WI38 (cell line): ENCODE measurements around the gene EXOC4.
A peak's percentile ranks its signal among the peaks of the same experiment; 100 is the strongest.

Experiments
- H3K4me3 ChIP-seq: 2 replicates; pipeline ENCODE4 v1.5.1; 2011; ENCODE audit warnings: low read depth, mild to moderate bottlenecking, control low read depth, low read length
- TF ChIP-seq, protein P1 (sequence below): IDR thresholded peaks from 2 replicates; pipeline ENCODE4 v1.5.1; 2012; ENCODE audit warnings: low read depth, mild to moderate bottlenecking, control low read depth, low read length

Gene EXOC4

DNA sequence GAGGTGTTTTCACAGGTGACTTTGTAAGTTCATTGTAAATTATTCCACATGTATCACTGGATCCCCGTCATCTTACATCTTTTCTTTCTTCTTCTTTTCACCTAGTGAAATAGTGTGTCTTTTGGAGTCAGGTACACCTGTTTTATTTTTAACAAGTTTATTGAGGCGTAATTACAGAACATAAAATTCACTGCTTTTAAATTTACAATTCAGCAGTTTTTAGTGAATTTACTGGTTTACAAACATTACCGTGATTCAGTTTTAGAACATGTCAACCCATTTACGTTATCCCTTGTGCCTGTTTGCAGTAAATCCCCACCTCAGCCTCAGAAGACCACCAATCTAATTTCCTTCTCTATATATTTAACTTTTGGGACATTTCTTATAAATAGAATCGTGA is 256.9 kb downstream of the EXOC4 start:
- TF ChIP-seq, protein P1, sequence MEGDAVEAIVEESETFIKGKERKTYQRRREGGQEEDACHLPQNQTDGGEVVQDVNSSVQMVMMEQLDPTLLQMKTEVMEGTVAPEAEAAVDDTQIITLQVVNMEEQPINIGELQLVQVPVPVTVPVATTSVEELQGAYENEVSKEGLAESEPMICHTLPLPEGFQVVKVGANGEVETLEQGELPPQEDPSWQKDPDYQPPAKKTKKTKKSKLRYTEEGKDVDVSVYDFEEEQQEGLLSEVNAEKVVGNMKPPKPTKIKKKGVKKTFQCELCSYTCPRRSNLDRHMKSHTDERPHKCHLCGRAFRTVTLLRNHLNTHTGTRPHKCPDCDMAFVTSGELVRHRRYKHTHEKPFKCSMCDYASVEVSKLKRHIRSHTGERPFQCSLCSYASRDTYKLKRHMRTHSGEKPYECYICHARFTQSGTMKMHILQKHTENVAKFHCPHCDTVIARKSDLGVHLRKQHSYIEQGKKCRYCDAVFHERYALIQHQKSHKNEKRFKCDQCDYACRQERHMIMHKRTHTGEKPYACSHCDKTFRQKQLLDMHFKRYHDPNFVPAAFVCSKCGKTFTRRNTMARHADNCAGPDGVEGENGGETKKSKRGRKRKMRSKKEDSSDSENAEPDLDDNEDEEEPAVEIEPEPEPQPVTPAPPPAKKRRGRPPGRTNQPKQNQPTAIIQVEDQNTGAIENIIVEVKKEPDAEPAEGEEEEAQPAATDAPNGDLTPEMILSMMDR = no peak

DNA sequence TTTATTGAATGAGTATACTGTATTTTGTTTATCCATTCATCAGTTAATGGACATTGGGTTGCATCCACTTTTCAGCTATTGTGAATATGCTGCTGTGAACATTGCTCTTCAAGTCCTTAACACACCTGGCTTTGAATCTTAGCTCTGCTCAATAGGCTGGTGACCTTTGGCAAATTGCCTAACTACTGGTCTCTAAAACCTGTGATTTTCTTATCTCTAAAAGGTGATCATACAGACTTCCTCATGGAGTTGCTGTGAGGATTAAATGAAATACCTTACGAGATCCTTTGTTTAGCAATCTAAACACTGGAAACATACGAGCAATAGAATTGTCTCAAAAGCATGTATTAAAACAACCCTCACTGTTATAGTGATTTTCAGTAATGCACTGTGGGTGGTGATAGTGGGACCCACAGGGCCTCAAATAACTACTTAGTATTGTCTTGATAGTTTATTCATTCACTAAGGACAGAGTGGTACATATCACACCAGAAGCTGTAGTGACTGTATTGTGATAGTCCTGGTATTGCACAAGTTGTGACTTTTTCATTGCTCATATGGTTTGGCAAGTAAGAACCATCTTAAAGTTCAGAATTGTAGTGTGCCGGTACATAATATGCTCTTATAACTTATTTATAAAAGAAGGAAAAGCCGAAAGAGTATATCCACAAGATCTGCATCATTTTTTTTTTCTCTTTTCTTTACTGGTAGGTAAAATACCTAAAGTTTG is 257.6 kb downstream of the EXOC4 start:
- TF ChIP-seq, protein P1 = no peak
- no peak overlapping the region for H3K4me3 ChIP-seq

More for the DNA sequence above, 256.9 kb downstream of the EXOC4 start:
- no peak overlapping the region for H3K4me3 ChIP-seq

DNA sequence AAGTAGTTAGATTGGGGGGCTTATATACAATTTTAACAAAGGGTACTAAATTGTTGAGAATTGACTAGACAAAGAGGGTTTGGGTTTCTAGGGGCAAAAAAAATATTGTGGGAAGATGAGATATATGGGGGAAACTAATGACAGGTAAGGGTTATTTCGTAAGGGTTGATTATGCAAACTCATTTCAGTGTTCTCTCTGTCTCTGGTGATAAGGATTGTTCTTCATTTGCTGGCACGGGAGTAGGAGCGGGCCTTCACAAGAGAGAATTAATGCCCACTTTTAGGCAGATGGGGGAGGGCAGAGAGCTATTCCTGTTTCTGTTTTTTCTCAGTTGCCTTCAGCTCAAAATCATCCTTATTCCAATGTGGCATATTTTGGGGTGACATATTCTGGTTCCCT is 258.4 kb downstream of the EXOC4 start:
- no peak overlapping the region for H3K4me3 ChIP-seq
- TF ChIP-seq, protein P1 = no peak

DNA sequence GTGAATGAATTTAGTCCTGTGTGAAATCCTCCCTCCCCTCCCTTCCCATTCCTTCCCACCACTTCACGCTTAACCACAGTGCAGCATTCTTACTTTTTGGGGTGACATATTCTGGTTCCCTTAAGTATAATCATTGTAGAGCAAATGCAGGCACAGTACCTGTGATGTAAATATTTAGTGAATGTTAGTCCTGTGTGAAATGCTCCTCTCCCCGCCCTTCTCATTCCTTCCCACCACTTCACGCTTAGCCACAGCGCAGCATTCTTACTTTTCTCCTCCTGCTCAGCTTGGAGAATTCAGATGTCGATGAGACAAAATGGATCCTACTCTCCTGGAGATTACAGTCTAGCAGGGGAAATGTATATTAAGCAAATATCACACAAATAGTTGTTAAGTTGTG is 258.8 kb downstream of the EXOC4 start:
- H3K4me3 ChIP-seq = no peak overlapping the region
- TF ChIP-seq, protein P1 = no peak

DNA sequence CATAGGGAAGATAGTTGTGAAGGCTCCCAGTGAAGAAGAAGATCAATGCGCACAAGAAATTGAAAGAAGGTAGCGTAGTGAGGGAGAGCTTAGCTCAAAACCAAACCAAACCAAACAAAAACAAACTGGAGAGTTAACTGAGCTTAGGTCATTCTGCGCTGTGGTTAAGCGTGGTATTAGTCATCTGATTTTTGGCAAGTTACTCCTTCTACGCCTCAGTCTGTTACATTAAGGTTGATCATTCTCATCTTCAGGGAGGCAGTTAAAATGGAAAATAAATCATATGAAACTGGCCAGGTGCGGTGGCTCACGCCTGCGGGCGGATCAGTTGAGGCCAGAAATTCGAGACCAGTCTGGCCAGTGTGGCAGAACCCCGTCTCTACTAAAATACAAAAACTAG is 259.7 kb downstream of the EXOC4 start:
- H3K4me3 ChIP-seq = peak overlapping the region; percentile 1; the same call in 1 of the 2 replicates
- TF ChIP-seq, protein P1 = no peak

DNA sequence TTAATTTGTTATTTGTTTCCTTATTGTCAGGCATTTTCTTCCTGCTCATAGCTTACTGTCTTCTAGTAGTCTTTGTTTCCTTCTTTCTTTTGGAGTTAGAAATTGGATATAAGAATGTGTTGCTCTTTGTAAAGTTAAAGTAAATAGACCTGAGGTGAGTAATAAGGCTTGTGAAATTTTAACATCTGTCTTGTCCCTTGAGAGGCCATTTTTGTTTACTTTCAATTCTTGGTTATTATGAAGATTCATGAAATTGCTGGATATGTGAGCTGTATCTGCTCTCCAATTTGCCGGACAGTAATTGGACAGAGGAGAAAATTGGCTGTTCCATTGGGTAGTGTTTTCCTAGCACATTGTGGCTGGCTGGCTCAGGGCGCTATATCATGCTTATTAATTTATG is 260.7 kb downstream of the EXOC4 start:
- TF ChIP-seq, protein P1 = no peak
- no peak overlapping the region for H3K4me3 ChIP-seq

DNA sequence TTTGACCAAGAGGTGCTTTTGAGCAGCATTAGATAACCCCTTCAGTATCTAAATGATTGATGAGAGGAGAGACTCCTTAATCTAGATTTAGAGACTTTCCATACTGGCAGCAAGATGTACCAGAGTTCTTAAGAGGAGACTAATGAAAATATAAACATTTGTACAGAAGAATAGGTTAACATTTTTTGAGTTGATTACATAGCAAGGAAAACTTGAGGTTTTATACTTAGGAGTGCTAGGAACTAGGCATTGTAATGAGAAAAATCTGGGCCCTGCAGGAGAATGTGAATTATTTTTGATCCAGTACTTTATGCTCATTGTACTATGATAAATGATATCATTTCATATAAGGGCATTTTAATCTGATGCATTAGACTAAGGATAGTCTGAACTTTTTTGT is 261.7 kb downstream of the EXOC4 start:
- H3K4me3 ChIP-seq = no peak overlapping the region
- TF ChIP-seq, protein P1 = no peak
